ENCODE data around the gene MMEL1.

The MMEL1 gene

GRCh38 chr1:2561446-2561845, 71.4 kb downstream of the MMEL1 start (continued):
- TF ChIP-seq ZNF449 (tag by site-specific recombination; IDR thresholded peaks at IDR 0.05) (no peak), YY2 (tag by site-specific recombination; IDR thresholded peaks at IDR 0.05) (no peak), ZNF473 (tag by site-specific recombination; IDR thresholded peaks at IDR 0.05) (no peak), BCL11B (tag by site-specific recombination; IDR thresholded peaks at IDR 0.05; ENCODE audit: low read depth) (no peak), ZBTB44 (tag by site-specific recombination; IDR thresholded peaks at IDR 0.05) (no peak), ZNF341 (tag by site-specific recombination; IDR thresholded peaks at IDR 0.05; ENCODE audit: low read depth) (no peak), ZNF274 (IDR thresholded peaks at IDR 0.05; ENCODE audit: low read length) (no peak), ZNF274 (tag by site-specific recombination; IDR thresholded peaks at IDR 0.05; ENCODE audit: borderline replicate concordance) (no peak), KLF1 (tag by site-specific recombination; IDR thresholded peaks at IDR 0.05) (no peak), ZNF514 (tag by site-specific recombination; IDR thresholded peaks at IDR 0.05) (no peak), GLIS2 (tag by site-specific recombination; IDR thresholded peaks at IDR 0.05) (no peak), ZNF214 (tag by site-specific recombination; IDR thresholded peaks at IDR 0.05; ENCODE audit: borderline replicate concordance) (no peak)

- TF ChIP-seq PRDM10 (tag by site-specific recombination; IDR thresholded peaks at IDR 0.05), result peak; percentile 28; the same call in 1 of the 2 replicates
- no peak for TF ChIP-seq SETDB1 (IDR thresholded peaks at IDR 0.05; ENCODE audit: insufficient read length, low read length)
- Histone ChIP-seq H3K4me1 (ENCODE audit: control insufficient read depth, insufficient read depth, low read length) (no peaks in the 10 kb centered on the region), H3K36me3 (ENCODE audit: control insufficient read depth in 2 of 2, insufficient read depth in 1 of 2, low read length in 2 of 2) (no peaks in the 10 kb centered on the region), H3K4me3 (ENCODE audit: low read depth, low read length) (no peak overlapping the region), H3K27ac (ENCODE audit: extremely low read depth, low read depth, low read length) (no peak overlapping the region), H3K9me3 (ENCODE audit: control insufficient read depth, insufficient read depth, low read depth, low read length) (no peaks in the 10 kb centered on the region)
- CTCF ChIA-PET, result interaction anchor here (0.7 to 2.6 kb wide), 2 partner anchors 13 to 864 kb away, joined by 5 to 12 read pairs; no protein-coding TSS in a partner anchor
- POLR2A ChIA-PET, result interaction anchor here (1.2 kb wide), 2 partner anchors 13 to 15 kb away, joined by 3 to 5 read pairs; no protein-coding TSS in a partner anchor
These were observed 72.3 kb downstream of the MMEL1 start for GRCh38 chr1:2560299-2561073.
